ENCODE measurements around the gene ACYP2. TPM values are rescaled to one million over a fixed set of nuclear protein-coding genes. Genes with fewer than 3 reads are reported as not detected.

Gene ACYP2
- total RNA-seq, 4 donors from 2014 or later = 1.6 to 77.4 (median 11.4) TPM

DNA sequence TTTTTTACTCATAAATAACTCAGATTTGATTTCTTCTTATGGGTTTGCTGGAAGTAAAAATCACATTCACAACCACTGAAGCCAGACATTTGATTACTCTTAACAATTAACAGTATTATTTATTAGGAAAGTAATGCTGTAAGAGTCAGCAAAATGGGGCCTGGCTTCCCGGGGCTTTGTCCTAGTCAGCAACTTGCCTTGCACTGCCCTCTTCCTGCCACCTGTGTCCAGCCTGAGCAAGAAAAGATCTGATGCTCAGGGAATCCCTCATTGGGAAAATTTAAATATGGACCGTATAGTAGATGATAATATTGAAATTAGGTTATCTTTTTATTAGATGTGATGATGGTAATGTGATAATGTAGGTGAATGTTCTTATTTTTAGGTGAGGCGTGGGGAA is 30.8 kb upstream of the ACYP2 start:
- intact Hi-C loops (cut with DNase I; ENCODE audit: low total_unique reads) (no loop called here), in situ Hi-C loops (cut with MboI; ENCODE audit: low pct_ligation_motif_present in 1 of 4, low pct_unique_long_range_greater_than_20kb in 1 of 4, low sequenced_read_pairs in 3 of 4) (no loop called here)
- no peak overlapping the region for H3K4me3 ChIP-seq
- no peak for DNase-seq
- TF ChIP-seq POLR2AphosphoS5 (IDR thresholded peaks at IDR 0.05) (no peak), POLR2A (IDR thresholded peaks at IDR 0.05) (no peak), EP300 (IDR thresholded peaks at IDR 0.05; ENCODE audit: low read depth) (no peak)
- no peak overlapping the region for H3K27ac ChIP-seq
- 52 to 59% methylated on average over 3 of the region's 3 CpGs for WGBS, 2 donors (ENCODE audit: low coverage in 1 of 2)
- no peaks in the 10 kb centered on the region for H3K4me1 ChIP-seq
- no peaks in the 10 kb centered on the region for H3K27me3 ChIP-seq
- no peaks in the 10 kb centered on the region for H3K36me3 ChIP-seq
- no peaks in the 10 kb centered on the region for H3K9me3 ChIP-seq

- no peak for DNase-seq
- Histone ChIP-seq H3K4me1 (no peaks in the 10 kb centered on the region), H3K27me3 (no peaks in the 10 kb centered on the region), H3K36me3 (no peaks in the 10 kb centered on the region), H3K27ac (no peak overlapping the region), H3K4me3 (no peak overlapping the region), H3K9me3 (no peaks in the 10 kb centered on the region)
- intact Hi-C loops (cut with DNase I; ENCODE audit: low total_unique reads) (no loop called here), in situ Hi-C loops (cut with MboI; ENCODE audit: low pct_ligation_motif_present in 1 of 4, low pct_unique_long_range_greater_than_20kb in 1 of 4, low sequenced_read_pairs in 3 of 4) (no loop called here)
- WGBS, 2 donors (ENCODE audit: low coverage in 1 of 2) = 87 to 88% methylated on average over 8 to 10 of the region's 10 CpGs
- TF ChIP-seq POLR2A (IDR thresholded peaks at IDR 0.05) = no peak
- no peak for TF ChIP-seq EP300 (IDR thresholded peaks at IDR 0.05; ENCODE audit: low read depth)
- no peak for TF ChIP-seq CTCF (IDR thresholded peaks at IDR 0.05)
- TF ChIP-seq POLR2AphosphoS5 (IDR thresholded peaks at IDR 0.05) = no peak
These were observed 30.3 kb upstream of the ACYP2 start for GRCh38 chr2:54085069-54085468.

- intact Hi-C loops (cut with DNase I; ENCODE audit: low total_unique reads) = no loop called here
These were observed 29.3 kb upstream of the ACYP2 start for GRCh38 chr2:54086157-54086556.

GRCh38 chr2:54088191-54088634 is 27.2 kb upstream of the ACYP2 start:
- TF ChIP-seq CTCF (IDR thresholded peaks at IDR 0.05) (no peak), POLR2AphosphoS5 (IDR thresholded peaks at IDR 0.05) (no peak), POLR2A (IDR thresholded peaks at IDR 0.05) (no peak), EP300 (IDR thresholded peaks at IDR 0.05; ENCODE audit: low read depth) (no peak)
- Histone ChIP-seq H3K4me1 (no peaks in the 10 kb centered on the region), H3K27me3 (no peaks in the 10 kb centered on the region), H3K4me3 (no peak overlapping the region), H3K36me3 (no peaks in the 10 kb centered on the region), H3K27ac (no peak overlapping the region), H3K9me3 (no peaks in the 10 kb centered on the region)
- intact Hi-C loops (cut with DNase I; ENCODE audit: low total_unique reads) (no loop called here), in situ Hi-C loops (cut with MboI; ENCODE audit: low pct_ligation_motif_present in 1 of 4, low pct_unique_long_range_greater_than_20kb in 1 of 4, low sequenced_read_pairs in 3 of 4) (no loop called here)
- WGBS, 2 donors (ENCODE audit: low coverage in 1 of 2) = 99% methylated on average over 5 of the region's 5 CpGs; no CpG with 5 or more reads in 1 of the 2 donors
- no peak for DNase-seq

More at GRCh38 chr2:54086157-54086556, 29.3 kb upstream of the ACYP2 start:
- no peak overlapping the region for H3K4me3 ChIP-seq
- H3K9me3 ChIP-seq = no peaks in the 10 kb centered on the region
- 94% methylated on average over 2 of the region's 2 CpGs for WGBS, 2 donors (ENCODE audit: low coverage in 1 of 2)
- H3K27ac ChIP-seq = no peak overlapping the region
- DNase-seq = no peak
- in situ Hi-C loops (cut with MboI; ENCODE audit: low pct_ligation_motif_present in 1 of 4, low pct_unique_long_range_greater_than_20kb in 1 of 4, low sequenced_read_pairs in 3 of 4) = no loop called here
- no peak for TF ChIP-seq POLR2A (IDR thresholded peaks at IDR 0.05)
- no peak for TF ChIP-seq CTCF (IDR thresholded peaks at IDR 0.05)
- no peak for TF ChIP-seq EP300 (IDR thresholded peaks at IDR 0.05; ENCODE audit: low read depth)
- TF ChIP-seq POLR2AphosphoS5 (IDR thresholded peaks at IDR 0.05) = no peak
- H3K4me1 ChIP-seq = no peaks in the 10 kb centered on the region
- H3K27me3 ChIP-seq = no peaks in the 10 kb centered on the region
- no peaks in the 10 kb centered on the region for H3K36me3 ChIP-seq

DNA sequence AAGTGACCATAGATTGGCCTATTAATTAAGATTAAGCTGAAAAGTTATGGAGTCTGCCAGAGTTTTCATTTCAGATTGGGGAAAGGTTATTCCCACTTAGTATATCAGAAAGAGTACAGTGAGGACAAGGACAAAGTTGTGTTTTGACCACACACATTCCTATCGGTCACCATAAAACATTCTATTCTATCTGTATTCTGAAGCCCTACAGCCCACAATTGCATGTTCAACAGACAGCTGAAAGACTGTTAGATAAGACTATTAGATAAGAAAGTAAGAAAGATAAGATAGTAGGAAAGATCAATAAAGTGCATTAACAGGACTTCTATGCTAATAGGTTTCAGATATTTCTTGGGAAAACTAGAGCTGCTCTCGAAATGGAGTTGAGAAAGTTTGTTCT is 26.7 kb upstream of the ACYP2 start:
- H3K4me3 ChIP-seq = no peak overlapping the region
- H3K9me3 ChIP-seq = no peaks in the 10 kb centered on the region
- TF ChIP-seq POLR2AphosphoS5 (IDR thresholded peaks at IDR 0.05) = no peak
- no peak for TF ChIP-seq CTCF (IDR thresholded peaks at IDR 0.05)
- no peak for TF ChIP-seq POLR2A (IDR thresholded peaks at IDR 0.05)
- H3K36me3 ChIP-seq = no peaks in the 10 kb centered on the region
- no peak overlapping the region for H3K27ac ChIP-seq
- H3K4me1 ChIP-seq = no peaks in the 10 kb centered on the region
- in situ Hi-C loops (cut with MboI; ENCODE audit: low pct_ligation_motif_present in 1 of 4, low pct_unique_long_range_greater_than_20kb in 1 of 4, low sequenced_read_pairs in 3 of 4) (no loop called here), intact Hi-C loops (cut with DNase I; ENCODE audit: low total_unique reads) (no loop called here)
- 89 to 96% methylated on average over 2 of the region's 2 CpGs for WGBS, 2 donors (ENCODE audit: low coverage in 1 of 2)
- no peaks in the 10 kb centered on the region for H3K27me3 ChIP-seq
- no peak for DNase-seq

Measured in transverse colon (tissue), 4 donors.